LHCN-M2 (cell line): ENCODE data around the gene CDKN3. TPM values are rescaled to one million over a fixed set of nuclear protein-coding genes. Genes with fewer than 3 reads are reported as not detected.

Experiments
- DNase-seq: peaks from one replicate; pipeline ENCODE4 v3.0.0-alpha.2; 2012; ENCODE audit warnings: low read depth
- polyA plus RNA-seq: library from polyadenylated mRNA; unstranded; fragments of >200 nt; gene quantifications from one replicate; pipeline ENCODE4 v1.2.1, GENCODE V29; 2012; ENCODE audit warnings: missing spikeins
- total RNA-seq: library from RNA; depleted of rRNA; stranded (reverse); fragments of >200 nt; gene quantifications from 2 replicates; pipeline ENCODE4 v1.2.3, GENCODE V29; 2014; rRNA removed

CDKN3 gene
- 123 and 178 TPM in 2 replicates for total RNA-seq
- 81.6 TPM for polyA plus RNA-seq

- DNase-seq: peak; percentile 99
Measured at GRCh38 chr14:54396493-54397335, at the start of gene CDKN3. CDKN3 (plus strand) TSS chr14:54397007; CDS start chr14:54397069, 62 bp downstream.

- DNase-seq: no peak
Measured at GRCh38 chr14:54347044-54347443, 49.8 kb upstream of the CDKN3 start.

- peak; percentile 58 for DNase-seq
Measured at GRCh38 chr14:54348001-54348611, 48.7 kb upstream of the CDKN3 start.

GRCh38 chr14:54348923-54349620, 47.7 kb upstream of the CDKN3 start:
- DNase-seq: peak; percentile 49

GRCh38 chr14:54349713-54350112, 47.1 kb upstream of the CDKN3 start:
- DNase-seq: no peak

- DNase-seq: no peak
Measured at GRCh38 chr14:54350203-54350602, 46.6 kb upstream of the CDKN3 start.

GRCh38 chr14:54353266-54353665, 43.5 kb upstream of the CDKN3 start:
- no peak for DNase-seq

- no peak for DNase-seq
Measured at GRCh38 chr14:54353694-54354093, 43.1 kb upstream of the CDKN3 start.

GRCh38 chr14:54354096-54354495, 42.7 kb upstream of the CDKN3 start:
- DNase-seq: no peak

GRCh38 chr14:54354968-54355641, 41.7 kb upstream of the CDKN3 start:
- no peak for DNase-seq

GRCh38 chr14:54355698-54356097, 41.1 kb upstream of the CDKN3 start:
- no peak for DNase-seq

GRCh38 chr14:54356172-54356571, 40.6 kb upstream of the CDKN3 start:
- peak; percentile 67 for DNase-seq

GRCh38 chr14:54360667-54361066, 36.1 kb upstream of the CDKN3 start:
- no peak for DNase-seq

- no peak for DNase-seq
Measured at GRCh38 chr14:54362089-54362504, 34.7 kb upstream of the CDKN3 start.

GRCh38 chr14:54362759-54363437, 33.9 kb upstream of the CDKN3 start:
- DNase-seq: no peak

- peak; percentile 52 for DNase-seq
Measured at GRCh38 chr14:54364555-54365415, 32.0 kb upstream of the CDKN3 start.

- peak; percentile 61 for DNase-seq
Measured at GRCh38 chr14:54366736-54367735, 29.8 kb upstream of the CDKN3 start.

GRCh38 chr14:54368291-54368690, 28.5 kb upstream of the CDKN3 start:
- DNase-seq: no peak

GRCh38 chr14:54369343-54369742, 27.5 kb upstream of the CDKN3 start:
- DNase-seq: no peak
